Liver (tissue), 9 donors: ENCODE results near the gene OSCAR. TPM values are rescaled to one million over a fixed set of nuclear protein-coding genes. Genes with fewer than 3 reads are reported as not detected.

Experiments
- DNase-seq: peaks from one replicate; pipeline ENCODE4 v3.0.0-alpha.2; 2017; ENCODE audit warnings: low spot score
- H3K27ac ChIP-seq, 2 donors: one replicate each; pipeline ENCODE4 v1.7.0; 2013; ENCODE audit warnings: inconsistent platforms in 2 of 2, low read length in 2 of 2, control low read depth in 1 of 2, low read depth in 1 of 2, mild to moderate bottlenecking in 1 of 2
- H3K27me3 ChIP-seq, 4 donors: one replicate each; pipeline versions ENCODE4 v1.6.1 to v1.7.0; 2013; ENCODE audit warnings: low read length in 3 of 4, inconsistent platforms in 1 of 4, mild to moderate bottlenecking in 1 of 4, moderate library complexity in 1 of 4; ENCODE audit not compliant: control insufficient read depth in 4 of 4, insufficient read depth in 4 of 4
- H3K36me3 ChIP-seq, 4 donors: one replicate each; pipeline versions ENCODE4 v1.6.1 to v1.7.0; 2013; ENCODE audit warnings: low read length in 3 of 4, mild to moderate bottlenecking in 3 of 4, low read depth in 1 of 4, moderate library complexity in 1 of 4; ENCODE audit not compliant: control insufficient read depth in 4 of 4, insufficient read depth in 3 of 4
- H3K4me1 ChIP-seq, 4 donors: one replicate each; pipeline versions ENCODE4 v1.6.1 to v1.7.0; 2013; ENCODE audit warnings: low read length in 3 of 4, mild to moderate bottlenecking in 3 of 4, moderate library complexity in 1 of 4; ENCODE audit not compliant: control insufficient read depth in 4 of 4, insufficient read depth in 4 of 4
- H3K4me3 ChIP-seq, 3 donors: one replicate each; pipeline versions ENCODE4 v1.6.1 to v1.7.0; 2013; ENCODE audit warnings: low read length in 3 of 3, control low read depth in 1 of 3, low read depth in 1 of 3, mild to moderate bottlenecking in 1 of 3
- H3K9ac ChIP-seq, 2 donors: one replicate each; pipeline ENCODE4 v1.7.0; 2013; ENCODE audit warnings: low read length in 2 of 2, mild to moderate bottlenecking in 2 of 2, moderate library complexity in 2 of 2, control low read depth in 1 of 2, low read depth in 1 of 2
- H3K9me3 ChIP-seq, 4 donors: one replicate each; pipeline versions ENCODE4 v1.6.1 to v1.7.0; 2013; ENCODE audit warnings: low read length in 3 of 4; ENCODE audit not compliant: control insufficient read depth in 4 of 4
- ATF3 ChIP-seq: IDR thresholded peaks from 2 replicates; pipeline ENCODE4 v1.6.1; 2016; ENCODE audit warnings: antibody characterized with exemption
- CTCF ChIP-seq: fragments of 150-350 bp; IDR thresholded peaks from 2 replicates; pipeline ENCODE4 v1.5.1; 2017; ENCODE audit warnings: improper control_type of control experiment, low read depth, low read length; ENCODE audit not compliant: missing input control
- EGR1 ChIP-seq, 2 donors: IDR thresholded peaks; 2 replicates each; pipeline ENCODE4 v1.6.1; 2016 to 2018; ENCODE audit warnings: antibody characterized with exemption in 2 of 2, low read depth in 2 of 2
- FOXA1 ChIP-seq: IDR thresholded peaks from 2 replicates; pipeline ENCODE4 v1.6.1; 2016; ENCODE audit warnings: antibody characterized with exemption
- FOXA2 ChIP-seq: IDR thresholded peaks from 2 replicates; pipeline ENCODE4 v1.6.1; 2016; ENCODE audit warnings: antibody characterized with exemption
- GABPA ChIP-seq, 2 donors: IDR thresholded peaks in 1 of 2; conservative IDR thresholded peaks in 1 of 2; 2 replicates each; pipeline ENCODE4 v1.6.1; 2016; ENCODE audit warnings: antibody characterized with exemption in 2 of 2, mild to moderate bottlenecking in 1 of 2, moderate library complexity in 1 of 2
- HNF4A ChIP-seq, 2 donors: conservative IDR thresholded peaks; 2 replicates each; pipeline ENCODE4 v1.6.1; 2016; ENCODE audit warnings: antibody characterized with exemption in 2 of 2, mild to moderate bottlenecking in 2 of 2
- HNF4G ChIP-seq: IDR thresholded peaks from 2 replicates; pipeline ENCODE4 v1.6.1; 2016; ENCODE audit warnings: antibody characterized with exemption
- JUND ChIP-seq, 2 donors: IDR thresholded peaks; 2 replicates each; pipeline ENCODE4 v1.6.1; 2016; ENCODE audit warnings: antibody characterized with exemption in 2 of 2
- MAX ChIP-seq: IDR thresholded peaks from 2 replicates; pipeline ENCODE4 v1.6.1; 2016; ENCODE audit warnings: antibody characterized with exemption
- NR2F2 ChIP-seq: IDR thresholded peaks from 2 replicates; pipeline ENCODE4 v1.6.1; 2016; ENCODE audit warnings: antibody characterized with exemption
- RAD21 ChIP-seq, 2 donors: IDR thresholded peaks; 2 replicates each; pipeline ENCODE4 v1.6.1; 2016; ENCODE audit warnings: antibody characterized with exemption in 2 of 2, mild to moderate bottlenecking in 2 of 2
- REST ChIP-seq: IDR thresholded peaks from 2 replicates; pipeline ENCODE4 v1.6.1; 2016; ENCODE audit warnings: antibody characterized with exemption, mild to moderate bottlenecking
- RXRA ChIP-seq, 2 donors: IDR thresholded peaks; 2 replicates each; pipeline ENCODE4 v1.6.1; 2017 to 2018; ENCODE audit warnings: antibody characterized with exemption in 2 of 2, mild to moderate bottlenecking in 1 of 2
- SP1 ChIP-seq: IDR thresholded peaks from 2 replicates; pipeline ENCODE4 v1.6.1; 2018; ENCODE audit warnings: antibody characterized with exemption, mild to moderate bottlenecking
- TAF1 ChIP-seq: conservative IDR thresholded peaks from 2 replicates; pipeline ENCODE4 v1.6.1; 2016; ENCODE audit warnings: antibody characterized with exemption, mild to moderate bottlenecking
- YY1 ChIP-seq: IDR thresholded peaks from 2 replicates; pipeline ENCODE4 v1.6.1; 2016; ENCODE audit warnings: antibody characterized with exemption, mild to moderate bottlenecking
- ZBTB33 ChIP-seq: IDR thresholded peaks from 2 replicates; pipeline ENCODE4 v1.6.1; 2016; ENCODE audit warnings: antibody characterized with exemption
- WGBS: extraction: QIAGEN DNeasy Blood & Tissue Kit; methylation state at CpG from one replicate; pipeline ENCODE4 v1.1.7; 2013; 5-methylcytosine and 5-hydroxymethylcytosine counted together
- polyA plus RNA-seq, 2 donors: library from polyadenylated mRNA; stranded (reverse) in 1 of 2; unstranded in 1 of 2; fragments of 200-250 nt in 1 of 2; fragments of >200 nt in 1 of 2; fragmentation: Nextera tagmentation in 1 of 2; extraction: Ambion mirVana in 1 of 2; gene quantifications; one replicate each; pipeline versions ENCODE4 v1.2.1 to v1.2.3, GENCODE V29; 2013 to 2015
- total RNA-seq, 2 donors: library from RNA; depleted of rRNA; stranded (reverse); fragments of >200 nt; gene quantifications; one replicate each; pipeline ENCODE4 v1.2.3, GENCODE V29; 2014
- donor health status: healthy.
- donor health status: healthy.
- donor health status: healthy.
- donor health status: healthy.
- donor health status: healthy.

Gene OSCAR
- total and polyA plus RNA-seq, 4 donors: 0.60 to 2.0 (median 0.83) TPM

- Histone ChIP-seq H3K27me3 (no peaks in the 10 kb centered on the region), H3K9ac (no peak overlapping the region), H3K27ac (no peak overlapping the region), H3K4me1 (no peaks in the 10 kb centered on the region), H3K4me3 (no peak overlapping the region), H3K36me3 (no peaks in the 10 kb centered on the region), H3K9me3 (peaks cover 5 to 8% (median 7%) of the 10 kb centered on the region in 4 donors)
- TF ChIP-seq JUND (IDR thresholded peaks at IDR 0.05) (no peak), TAF1 (no peak), SP1 (no peak), RXRA (IDR thresholded peaks at IDR 0.05) (no peak), ATF3 (no peak), YY1 (no peak), GABPA (IDR thresholded peaks at IDR 0.05 in 1 of 2, conservative IDR thresholded peaks at IDR 0.05 in 1 of 2) (no peak), FOXA1 (no peak), HNF4A (conservative IDR thresholded peaks at IDR 0.05) (no peak), RAD21 (IDR thresholded peaks at IDR 0.05) (no peak), EGR1 (IDR thresholded peaks at IDR 0.05; ENCODE audit: low read depth in 2 of 2) (no peak), CTCF (no peak), FOXA2 (no peak), NR2F2 (no peak), HNF4G (no peak), MAX (no peak), ZBTB33 (no peak), REST (no peak)
- no peak for DNase-seq
- WGBS: 81% methylated on average over 3 of the region's 3 CpGs
Measured at GRCh38 chr19:54084410-54084809, 16.2 kb downstream of the OSCAR start.
